Stimulated activated CD8-positive, alpha-beta memory T cell treated with anti-CD3 and anti-CD28 coated beads, Interleukin-7, amount 100 ng/mL, for 48 hours (primary cell): ENCODE measurements around the gene MKNK2.
"Not testable (repeated sequence)": the region's sequence is repeated elsewhere in the genome, so short reads cannot be mapped to it uniquely, and the experiment has no call there.

ENCODE experiments used
- DNase-seq, 2 donors: peaks; one replicate each; pipeline ENCODE4 v3.0.0-alpha.2; 2020; ENCODE audit warnings: low read depth in 1 of 2; ENCODE audit errors: extremely low read depth in 1 of 2

MKNK2 gene

GRCh38 chr19:1997353-1998233 is 53.5 kb downstream of the MKNK2 start:
- DNase-seq: no peak

GRCh38 chr19:1992759-1993260 is 58.2 kb downstream of the MKNK2 start:
- DNase-seq: no peak

GRCh38 chr19:1991018-1991913 is 59.8 kb downstream of the MKNK2 start:
- DNase-seq: no peak

GRCh38 chr19:1990230-1991017 is 60.6 kb downstream of the MKNK2 start:
- no peak for DNase-seq

- DNase-seq: no peak
These were observed 61.4 kb downstream of the MKNK2 start for GRCh38 chr19:1989513-1990229.

- DNase-seq: not testable (repeated sequence)
These were observed 62.6 kb downstream of the MKNK2 start for GRCh38 chr19:1988464-1988863.
